A673 (cell line): ENCODE results near the gene ZNF24. TPM values are rescaled to one million over a fixed set of nuclear protein-coding genes. Genes with fewer than 3 reads are reported as not detected.

Experiments used
- BruUV-seq: library from RNA; stranded (reverse); fragments of 400-500 nt; replicated peaks from 2 replicates; lab custom pipeline; 2021; lab: Mats Ljungman, UMichigan
- CTCF ChIA-PET: fragments of 300-600 bp; sonication (Branson Sonifier 250); formaldehyde crosslinking; loops from one replicate; lab custom pipeline; 2022; ENCODE audit warnings: antibody characterized with exemption; lab: Charles Lee
- POLR2A ChIA-PET: fragments of 300-600 bp; sonication (Branson Sonifier 250); formaldehyde crosslinking; loops from one replicate; lab custom pipeline; 2022; ENCODE audit warnings: antibody characterized with exemption; ENCODE audit not compliant: low non-redundant PET; lab: Charles Lee
- DNase-seq: peaks from one replicate; pipeline ENCODE4 v3.0.0-alpha.2; 2015; ENCODE audit warnings: low spot score
- H3K27ac ChIP-seq: fragments of 200-600 bp; sonication (generic); 2 replicates; pipeline ENCODE4 v1.5.1; 2016; ENCODE audit warnings: mixed run types, low read depth, mild to moderate bottlenecking, mixed read lengths, antibody characterized with exemption, low read length; ENCODE audit not compliant: poor library complexity, severe bottlenecking
- H3K27me3 ChIP-seq: fragments of 200-600 bp; sonication (generic); replicated peaks from 2 replicates; pipeline ENCODE4 v1.6.1; 2017; ENCODE audit warnings: mixed run types, low read depth, mild to moderate bottlenecking, mixed read lengths, antibody characterized with exemption, low read length; ENCODE audit not compliant: insufficient read depth, poor library complexity
- H3K36me3 ChIP-seq: fragments of 200-600 bp; sonication (generic); 2 replicates; pipeline ENCODE4 v1.6.1; 2016; ENCODE audit warnings: mixed run types, mild to moderate bottlenecking, mixed read lengths, antibody characterized with exemption, low read length; ENCODE audit not compliant: insufficient read depth, poor library complexity, severe bottlenecking
- H3K4me1 ChIP-seq: fragments of 200-600 bp; sonication (generic); 2 replicates; pipeline ENCODE4 v1.6.1; 2017; ENCODE audit warnings: mixed run types, mild to moderate bottlenecking, mixed read lengths, antibody characterized with exemption, low read length; ENCODE audit not compliant: insufficient read depth, poor library complexity, severe bottlenecking
- H3K4me3 ChIP-seq: fragments of 200-600 bp; sonication (generic); 2 replicates; pipeline ENCODE4 v1.5.1; 2016; ENCODE audit warnings: low read depth, mixed run types, mild to moderate bottlenecking, mixed read lengths, low read length; ENCODE audit not compliant: poor library complexity, severe bottlenecking
- H3K9me3 ChIP-seq: fragments of 200-600 bp; sonication (generic); 2 replicates; pipeline ENCODE4 v1.6.1; 2016; ENCODE audit warnings: mixed run types, low read depth, mild to moderate bottlenecking, mixed read lengths, antibody characterized with exemption, low read length; ENCODE audit not compliant: poor library complexity, severe bottlenecking
- CTCF ChIP-seq: fragments of 300-800, 200-600 bp; sonication (generic); conservative IDR thresholded peaks from 2 replicates; pipeline ENCODE4 v1.5.1; 2017; ENCODE audit warnings: low read depth, mild to moderate bottlenecking, antibody characterized with exemption, low read length, moderate library complexity, mixed read lengths
- EZH2 ChIP-seq: fragments of 200-600 bp; sonication (generic); IDR thresholded peaks from 2 replicates; pipeline ENCODE4 v1.6.1; 2017; ENCODE audit warnings: borderline replicate concordance, low read depth, mild to moderate bottlenecking, mixed read lengths, antibody characterized with exemption, low read length; ENCODE audit not compliant: poor library complexity, severe bottlenecking
- intact Hi-C: fragments of 100-400 bp; cut with micrococcal nuclease; formaldehyde crosslinking; loops from one replicate; pipeline ENCODE4 v1.10.0; 2022; ENCODE audit not compliant: unreplicated experiment
- total RNA-seq: library from RNA; stranded (reverse); gene quantifications from 2 replicates; pipeline ENCODE4 v1.2.3, GENCODE V29; 2021

The ZNF24 gene
- total RNA-seq, 1 experiment from 2014 or later: 63.3 TPM

GRCh38 chr18:35311496-35311895 lies 32.7 kb downstream of the ZNF24 start:
- Histone ChIP-seq H3K27me3 (no peaks in the 10 kb centered on the region), H3K36me3 (peaks cover 10% of the 10 kb centered on the region), H3K4me1 (no peaks in the 10 kb centered on the region), H3K27ac (no peak overlapping the region), H3K9me3 (peaks cover 63% of the 10 kb centered on the region), H3K4me3 (no peak overlapping the region)
- TF ChIP-seq CTCF (no peak), EZH2 (no peak)
- no peak for DNase-seq
- intact Hi-C loops: no loop called here
- ChIA-PET CTCF (no interaction called here), POLR2A (no interaction called here)
- no TSS peak for BruUV-seq

DNA sequence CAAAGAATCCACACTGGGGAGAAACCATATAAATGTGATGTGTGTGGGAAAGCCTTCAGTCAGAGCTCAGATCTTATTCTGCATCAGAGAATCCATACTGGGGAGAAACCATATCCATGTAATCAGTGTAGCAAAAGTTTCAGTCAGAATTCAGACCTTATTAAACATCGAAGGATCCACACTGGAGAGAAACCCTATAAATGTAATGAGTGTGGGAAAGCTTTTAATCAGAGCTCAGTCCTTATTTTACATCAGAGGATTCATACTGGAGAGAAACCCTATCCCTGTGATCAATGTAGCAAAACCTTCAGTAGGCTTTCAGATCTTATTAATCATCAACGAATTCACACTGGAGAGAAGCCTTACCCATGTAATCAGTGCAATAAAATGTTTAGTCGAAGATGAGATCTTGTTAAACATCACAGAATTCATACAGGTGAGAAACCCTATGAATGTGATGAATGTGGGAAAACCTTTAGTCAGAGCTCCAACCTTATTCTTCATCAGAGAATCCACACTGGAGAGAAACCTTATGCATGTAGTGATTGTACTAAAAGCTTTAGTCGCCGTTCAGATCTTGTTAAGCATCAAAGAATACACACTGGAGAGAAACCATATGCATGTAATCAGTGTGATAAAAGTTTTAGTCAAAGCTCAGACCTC lies 37.5 kb downstream of the ZNF24 start:
- ChIA-PET CTCF (no interaction called here), POLR2A (no interaction called here)
- H3K36me3 ChIP-seq: peaks cover 30% of the 10 kb centered on the region

DNA sequence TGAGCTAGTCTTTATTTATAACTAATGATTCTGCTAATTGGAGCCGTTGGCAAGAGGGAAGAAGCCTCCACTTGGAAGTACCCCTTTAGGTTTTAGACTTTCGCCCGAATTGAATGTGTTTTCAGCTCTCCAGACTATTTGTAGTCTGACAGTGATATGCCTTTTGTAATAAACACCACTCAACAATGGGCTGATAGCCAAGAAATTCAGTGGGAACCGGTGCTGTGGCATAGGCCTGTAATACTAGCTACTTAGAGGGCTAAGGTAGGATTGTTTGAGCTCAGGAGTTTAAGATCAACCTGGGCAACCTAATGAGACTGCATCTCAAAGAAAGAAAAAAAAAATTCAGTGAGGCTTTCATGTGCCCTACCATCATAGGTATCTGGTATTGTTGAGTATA lies 40.6 kb downstream of the ZNF24 start:
- intact Hi-C loops: no loop called here
- no TSS peak for BruUV-seq
- no peaks in the 10 kb centered on the region for H3K27me3 ChIP-seq
- no peak for DNase-seq
- no peak overlapping the region for H3K27ac ChIP-seq
- CTCF ChIA-PET: no interaction called here
- H3K4me1 ChIP-seq: no peaks in the 10 kb centered on the region
- TF ChIP-seq EZH2 (no peak), CTCF (no peak)
- H3K36me3 ChIP-seq: peaks cover 36% of the 10 kb centered on the region
- no peak overlapping the region for H3K4me3 ChIP-seq
- H3K9me3 ChIP-seq: peaks cover 89% of the 10 kb centered on the region
- POLR2A ChIA-PET: no interaction called here

More for the DNA sequence above, 37.5 kb downstream of the ZNF24 start:
- H3K27me3 ChIP-seq: no peaks in the 10 kb centered on the region
- BruUV-seq: no TSS peak
- no peak for DNase-seq
- no peaks in the 10 kb centered on the region for H3K4me1 ChIP-seq
- H3K27ac ChIP-seq: no peak overlapping the region
- TF ChIP-seq EZH2 (no peak), CTCF (no peak)
- intact Hi-C loops: no loop called here
- peaks cover 88% of the 10 kb centered on the region for H3K9me3 ChIP-seq
- no peak overlapping the region for H3K4me3 ChIP-seq
